HEK293 (cell line): ENCODE results near the gene MYL4.

Experiments used
- GLIS2 ChIP-seq: fragments of 450-650 bp; formaldehyde crosslinking; IDR thresholded peaks from 2 replicates; pipeline ENCODE4 v1.5.1; 2016; ENCODE audit warnings: missing biosample characterization, missing genetic modification characterization
- KLF16 ChIP-seq: fragments of 450-650 bp; formaldehyde crosslinking; IDR thresholded peaks from 2 replicates; pipeline ENCODE4 v1.5.1; 2017; ENCODE audit warnings: missing biosample characterization, missing genetic modification characterization
- MYNN ChIP-seq: fragments of 450-650 bp; formaldehyde crosslinking; IDR thresholded peaks from 2 replicates; pipeline ENCODE4 v1.5.1; 2016; ENCODE audit warnings: missing biosample characterization, missing genetic modification characterization, borderline replicate concordance
- OSR2 ChIP-seq: fragments of 450-650 bp; formaldehyde crosslinking; IDR thresholded peaks from 2 replicates; pipeline ENCODE4 v1.5.1; 2016; ENCODE audit warnings: missing biosample characterization, missing genetic modification characterization
- RBAK ChIP-seq: fragments of 450-650 bp; formaldehyde crosslinking; IDR thresholded peaks from 2 replicates; pipeline ENCODE4 v1.5.1; 2016; ENCODE audit warnings: missing biosample characterization, missing genetic modification characterization
- SCRT1 ChIP-seq: fragments of 450-650 bp; formaldehyde crosslinking; IDR thresholded peaks from 2 replicates; pipeline ENCODE4 v1.5.1; 2016; ENCODE audit warnings: missing biosample characterization, missing genetic modification characterization, borderline replicate concordance
- SP2 ChIP-seq: fragments of 450-650 bp; formaldehyde crosslinking; IDR thresholded peaks from 2 replicates; pipeline ENCODE4 v1.5.1; 2016; ENCODE audit warnings: missing biosample characterization, missing genetic modification characterization
- SP7 ChIP-seq: fragments of 450-650 bp; formaldehyde crosslinking; IDR thresholded peaks from 2 replicates; pipeline ENCODE4 v1.5.1; 2016; ENCODE audit warnings: missing biosample characterization, missing genetic modification characterization
- ZFP41 ChIP-seq: fragments of 450-650 bp; formaldehyde crosslinking; IDR thresholded peaks from 2 replicates; pipeline ENCODE4 v1.5.1; 2016; ENCODE audit warnings: missing biosample characterization, missing genetic modification characterization, borderline replicate concordance
- ZNF140 ChIP-seq: fragments of 450-650 bp; formaldehyde crosslinking; IDR thresholded peaks from 2 replicates; pipeline ENCODE4 v1.5.1; 2016; ENCODE audit warnings: missing biosample characterization, missing genetic modification characterization
- ZNF174 ChIP-seq: fragments of 450-650 bp; formaldehyde crosslinking; IDR thresholded peaks from 2 replicates; pipeline ENCODE4 v1.5.0; 2017; ENCODE audit warnings: missing biosample characterization, mild to moderate bottlenecking, missing genetic modification characterization
- ZNF19 ChIP-seq: fragments of 450-650 bp; formaldehyde crosslinking; IDR thresholded peaks from 2 replicates; pipeline ENCODE4; 2016; ENCODE audit warnings: missing biosample characterization, missing genetic modification characterization, low read depth
- ZNF24 ChIP-seq: fragments of 450-650 bp; formaldehyde crosslinking; IDR thresholded peaks from 2 replicates; pipeline ENCODE4 v1.5.1; 2016; ENCODE audit warnings: missing biosample characterization, missing genetic modification characterization
- ZNF311 ChIP-seq: fragments of 450-650 bp; formaldehyde crosslinking; IDR thresholded peaks from 2 replicates; pipeline ENCODE4 v1.5.1; 2017; ENCODE audit warnings: missing biosample characterization, missing genetic modification characterization, borderline replicate concordance
- ZNF324 ChIP-seq: fragments of 450-650 bp; formaldehyde crosslinking; IDR thresholded peaks from 2 replicates; pipeline ENCODE4 v1.5.1; 2016; ENCODE audit warnings: missing biosample characterization, missing genetic modification characterization
- ZNF335 ChIP-seq: fragments of 450-650 bp; formaldehyde crosslinking; conservative IDR thresholded peaks from 2 replicates; pipeline ENCODE4 v1.5.1; 2016; ENCODE audit warnings: missing biosample characterization, missing genetic modification characterization
- ZNF514 ChIP-seq: fragments of 450-650 bp; formaldehyde crosslinking; IDR thresholded peaks from 2 replicates; pipeline ENCODE4 v1.5.1; 2016; ENCODE audit warnings: missing biosample characterization, missing genetic modification characterization
- ZNF571 ChIP-seq: fragments of 450-650 bp; formaldehyde crosslinking; IDR thresholded peaks from 2 replicates; pipeline ENCODE4 v1.5.0; 2017; ENCODE audit warnings: missing biosample characterization, missing genetic modification characterization
- ZNF585B ChIP-seq: fragments of 450-650 bp; formaldehyde crosslinking; IDR thresholded peaks from 2 replicates; pipeline ENCODE4 v1.5.1; 2016; ENCODE audit warnings: missing biosample characterization, missing genetic modification characterization
- ZNF600 ChIP-seq: fragments of 450-650 bp; formaldehyde crosslinking; IDR thresholded peaks from 2 replicates; pipeline ENCODE4 v1.5.1; 2016; ENCODE audit warnings: missing biosample characterization, missing genetic modification characterization
- ZNF791 ChIP-seq: fragments of 450-650 bp; formaldehyde crosslinking; IDR thresholded peaks from 2 replicates; pipeline ENCODE4 v1.5.1; 2016; ENCODE audit warnings: missing biosample characterization, missing genetic modification characterization
- ZNF830 ChIP-seq: fragments of 450-650 bp; IDR thresholded peaks from 2 replicates; pipeline ENCODE4 v1.5.0; 2018; ENCODE audit warnings: missing biosample characterization, missing genetic modification characterization, low read depth, mild to moderate bottlenecking, moderate library complexity
- TF ChIP-seq, protein P1 (sequence below): fragments of 450-650 bp; formaldehyde crosslinking; IDR thresholded peaks from 2 replicates; pipeline ENCODE4 v1.5.1; 2017; ENCODE audit warnings: missing biosample characterization, missing genetic modification characterization
- TF ChIP-seq, protein P2 (sequence below): fragments of 450-650 bp; formaldehyde crosslinking; IDR thresholded peaks from 2 replicates; pipeline ENCODE4 v1.5.1; 2017; ENCODE audit warnings: missing biosample characterization, mild to moderate bottlenecking, missing genetic modification characterization, moderate library complexity
- TF ChIP-seq, protein P3 (sequence below): fragments of 450-650 bp; formaldehyde crosslinking; IDR thresholded peaks from 2 replicates; pipeline ENCODE4 v1.5.1; 2016; ENCODE audit warnings: missing biosample characterization, missing genetic modification characterization, borderline replicate concordance
- TF ChIP-seq, protein P4 (sequence below): fragments of 450-650 bp; formaldehyde crosslinking; IDR thresholded peaks from 2 replicates; pipeline ENCODE4 v1.5.1; 2016; ENCODE audit warnings: missing biosample characterization, missing genetic modification characterization
- TF ChIP-seq, protein P5 (sequence below): fragments of 450-650 bp; IDR thresholded peaks from 2 replicates; pipeline ENCODE4 v1.5.1; 2018; ENCODE audit warnings: missing biosample characterization, mild to moderate bottlenecking, missing genetic modification characterization
- TF ChIP-seq, protein P6 (sequence below): fragments of 450-650 bp; formaldehyde crosslinking; IDR thresholded peaks from 2 replicates; pipeline ENCODE4 v1.5.1; 2017; ENCODE audit warnings: missing biosample characterization, missing genetic modification characterization
- TF ChIP-seq, protein P7 (sequence below): fragments of 450-650 bp; formaldehyde crosslinking; IDR thresholded peaks from 2 replicates; pipeline ENCODE4; 2016; ENCODE audit warnings: missing biosample characterization, missing genetic modification characterization

Gene MYL4

DNA sequence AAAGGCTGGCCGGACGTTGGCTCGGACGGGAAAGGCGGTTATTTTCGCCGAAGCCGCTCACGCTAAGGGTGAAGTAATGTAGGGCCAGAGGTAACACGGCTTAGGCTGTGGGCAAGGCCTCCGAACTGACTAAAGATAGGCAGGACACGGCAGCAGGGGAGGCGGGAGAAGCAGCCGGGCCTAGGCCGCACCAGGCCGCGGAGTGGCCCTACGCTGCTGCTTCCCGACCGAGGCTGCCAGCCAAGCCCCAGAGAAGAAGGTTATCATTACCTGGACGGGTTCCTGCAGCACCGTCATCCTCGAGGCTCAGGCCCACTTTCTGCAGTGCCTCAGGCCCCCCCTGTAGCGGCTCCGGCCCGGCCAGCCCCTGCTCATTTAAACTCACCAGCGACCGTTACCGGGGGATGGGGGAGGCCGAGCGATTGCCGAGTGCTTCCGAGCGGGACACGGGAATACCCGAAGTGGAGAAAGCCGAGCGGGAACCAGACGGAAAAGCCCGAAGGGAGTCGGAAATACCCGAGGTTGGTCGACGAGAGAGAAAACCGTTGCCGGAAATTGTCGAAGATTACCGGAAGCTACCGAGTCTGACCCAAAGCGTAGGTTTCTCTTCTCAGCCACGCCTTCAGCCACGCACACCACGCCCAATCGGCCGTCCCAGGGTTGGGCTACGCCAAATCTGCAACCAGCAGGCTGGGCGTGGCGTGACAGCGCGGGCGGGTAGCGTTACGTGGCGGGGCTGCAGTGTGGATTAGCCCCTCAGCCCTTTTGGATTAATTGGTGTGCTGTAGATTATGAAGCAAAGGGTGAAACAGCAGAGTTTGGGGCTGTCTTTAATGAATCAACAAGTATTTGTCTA, 20.0 kb upstream of the MYL4 start, which contains the start of gene CDC27 (continued):
- TF ChIP-seq ZNF335 (tag by site-specific recombination) (peak; percentile 83), SP7 (tag by site-specific recombination) (peak; percentile 82), ZNF514 (tag by site-specific recombination) (no peak), RBAK (tag by site-specific recombination) (no peak), OSR2 (0 out of 2 replicates have a peak, but pooled peaks have one; percentile 8), SCRT1 (tag by site-specific recombination) (no peak), ZNF324 (tag by site-specific recombination) (peak; percentile 86), ZNF140 (no peak), SP2 (tag by site-specific recombination) (peak; percentile 70), GLIS2 (tag by site-specific recombination) (peak; percentile 90), ZNF19 (tag by site-specific recombination) (no peak), ZNF585B (tag by site-specific recombination) (no peak; the same call in 1 of the 2 replicates), ZFP41 (tag by site-specific recombination) (no peak), ZNF830 (tag by site-specific recombination) (no peak), ZNF174 (tag by site-specific recombination) (no peak), ZNF24 (tag by site-specific recombination) (peak; percentile 77), ZNF571 (no peak), ZNF311 (tag by site-specific recombination) (no peak), MYNN (0 out of 2 replicates have a peak, but pooled peaks have one; percentile 25), ZNF600 (tag by site-specific recombination) (peak; percentile 91), ZNF791 (tag by site-specific recombination) (no peak), KLF16 (peak; percentile 90)
- TF ChIP-seq, protein P1, sequence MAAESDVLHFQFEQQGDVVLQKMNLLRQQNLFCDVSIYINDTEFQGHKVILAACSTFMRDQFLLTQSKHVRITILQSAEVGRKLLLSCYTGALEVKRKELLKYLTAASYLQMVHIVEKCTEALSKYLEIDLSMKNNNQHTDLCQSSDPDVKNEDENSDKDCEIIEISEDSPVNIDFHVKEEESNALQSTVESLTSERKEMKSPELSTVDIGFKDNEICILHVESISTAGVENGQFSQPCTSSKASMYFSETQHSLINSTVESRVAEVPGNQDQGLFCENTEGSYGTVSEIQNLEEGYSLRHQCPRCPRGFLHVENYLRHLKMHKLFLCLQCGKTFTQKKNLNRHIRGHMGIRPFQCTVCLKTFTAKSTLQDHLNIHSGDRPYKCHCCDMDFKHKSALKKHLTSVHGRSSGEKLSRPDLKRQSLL (tag by site-specific recombination), result peak; percentile 46; the same call in 1 of the 2 replicates
- TF ChIP-seq, protein P2, sequence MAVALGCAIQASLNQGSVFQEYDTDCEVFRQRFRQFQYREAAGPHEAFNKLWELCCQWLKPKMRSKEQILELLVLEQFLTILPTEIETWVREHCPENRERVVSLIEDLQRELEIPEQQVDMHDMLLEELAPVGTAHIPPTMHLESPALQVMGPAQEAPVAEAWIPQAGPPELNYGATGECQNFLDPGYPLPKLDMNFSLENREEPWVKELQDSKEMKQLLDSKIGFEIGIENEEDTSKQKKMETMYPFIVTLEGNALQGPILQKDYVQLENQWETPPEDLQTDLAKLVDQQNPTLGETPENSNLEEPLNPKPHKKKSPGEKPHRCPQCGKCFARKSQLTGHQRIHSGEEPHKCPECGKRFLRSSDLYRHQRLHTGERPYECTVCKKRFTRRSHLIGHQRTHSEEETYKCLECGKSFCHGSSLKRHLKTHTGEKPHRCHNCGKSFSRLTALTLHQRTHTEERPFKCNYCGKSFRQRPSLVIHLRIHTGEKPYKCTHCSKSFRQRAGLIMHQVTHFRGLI (tag by site-specific recombination), result peak; percentile 98
- TF ChIP-seq, protein P3, sequence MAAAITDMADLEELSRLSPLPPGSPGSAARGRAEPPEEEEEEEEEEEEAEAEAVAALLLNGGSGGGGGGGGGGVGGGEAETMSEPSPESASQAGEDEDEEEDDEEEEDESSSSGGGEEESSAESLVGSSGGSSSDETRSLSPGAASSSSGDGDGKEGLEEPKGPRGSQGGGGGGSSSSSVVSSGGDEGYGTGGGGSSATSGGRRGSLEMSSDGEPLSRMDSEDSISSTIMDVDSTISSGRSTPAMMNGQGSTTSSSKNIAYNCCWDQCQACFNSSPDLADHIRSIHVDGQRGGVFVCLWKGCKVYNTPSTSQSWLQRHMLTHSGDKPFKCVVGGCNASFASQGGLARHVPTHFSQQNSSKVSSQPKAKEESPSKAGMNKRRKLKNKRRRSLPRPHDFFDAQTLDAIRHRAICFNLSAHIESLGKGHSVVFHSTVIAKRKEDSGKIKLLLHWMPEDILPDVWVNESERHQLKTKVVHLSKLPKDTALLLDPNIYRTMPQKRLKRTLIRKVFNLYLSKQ (tag by site-specific recombination), result 0 out of 2 replicates have a peak, but pooled peaks have one; percentile 29
- TF ChIP-seq, protein P4, sequence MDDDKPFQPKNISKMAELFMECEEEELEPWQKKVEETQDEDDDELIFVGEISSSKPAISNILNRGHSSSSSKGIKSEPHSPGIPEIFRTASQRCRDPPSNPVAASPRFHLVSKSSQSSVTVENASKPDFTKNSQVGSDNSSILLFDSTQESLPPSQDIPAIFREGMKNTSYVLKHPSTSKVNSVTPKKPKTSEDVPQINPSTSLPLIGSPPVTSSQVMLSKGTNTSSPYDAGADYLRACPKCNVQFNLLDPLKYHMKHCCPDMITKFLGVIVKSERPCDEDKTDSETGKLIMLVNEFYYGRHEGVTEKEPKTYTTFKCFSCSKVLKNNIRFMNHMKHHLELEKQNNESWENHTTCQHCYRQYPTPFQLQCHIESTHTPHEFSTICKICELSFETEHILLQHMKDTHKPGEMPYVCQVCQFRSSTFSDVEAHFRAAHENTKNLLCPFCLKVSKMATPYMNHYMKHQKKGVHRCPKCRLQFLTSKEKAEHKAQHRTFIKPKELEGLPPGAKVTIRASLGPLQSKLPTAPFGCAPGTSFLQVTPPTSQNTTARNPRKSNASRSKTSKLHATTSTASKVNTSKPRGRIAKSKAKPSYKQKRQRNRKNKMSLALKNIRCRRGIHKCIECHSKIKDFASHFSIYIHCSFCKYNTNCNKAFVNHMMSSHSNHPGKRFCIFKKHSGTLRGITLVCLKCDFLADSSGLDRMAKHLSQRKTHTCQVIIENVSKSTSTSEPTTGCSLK (tag by site-specific recombination), result no peak
- TF ChIP-seq, protein P5, sequence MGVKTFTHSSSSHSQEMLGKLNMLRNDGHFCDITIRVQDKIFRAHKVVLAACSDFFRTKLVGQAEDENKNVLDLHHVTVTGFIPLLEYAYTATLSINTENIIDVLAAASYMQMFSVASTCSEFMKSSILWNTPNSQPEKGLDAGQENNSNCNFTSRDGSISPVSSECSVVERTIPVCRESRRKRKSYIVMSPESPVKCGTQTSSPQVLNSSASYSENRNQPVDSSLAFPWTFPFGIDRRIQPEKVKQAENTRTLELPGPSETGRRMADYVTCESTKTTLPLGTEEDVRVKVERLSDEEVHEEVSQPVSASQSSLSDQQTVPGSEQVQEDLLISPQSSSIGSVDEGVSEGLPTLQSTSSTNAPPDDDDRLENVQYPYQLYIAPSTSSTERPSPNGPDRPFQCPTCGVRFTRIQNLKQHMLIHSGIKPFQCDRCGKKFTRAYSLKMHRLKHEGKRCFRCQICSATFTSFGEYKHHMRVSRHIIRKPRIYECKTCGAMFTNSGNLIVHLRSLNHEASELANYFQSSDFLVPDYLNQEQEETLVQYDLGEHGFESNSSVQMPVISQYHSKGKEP (tag by site-specific recombination), result no peak
- TF ChIP-seq, protein P6, sequence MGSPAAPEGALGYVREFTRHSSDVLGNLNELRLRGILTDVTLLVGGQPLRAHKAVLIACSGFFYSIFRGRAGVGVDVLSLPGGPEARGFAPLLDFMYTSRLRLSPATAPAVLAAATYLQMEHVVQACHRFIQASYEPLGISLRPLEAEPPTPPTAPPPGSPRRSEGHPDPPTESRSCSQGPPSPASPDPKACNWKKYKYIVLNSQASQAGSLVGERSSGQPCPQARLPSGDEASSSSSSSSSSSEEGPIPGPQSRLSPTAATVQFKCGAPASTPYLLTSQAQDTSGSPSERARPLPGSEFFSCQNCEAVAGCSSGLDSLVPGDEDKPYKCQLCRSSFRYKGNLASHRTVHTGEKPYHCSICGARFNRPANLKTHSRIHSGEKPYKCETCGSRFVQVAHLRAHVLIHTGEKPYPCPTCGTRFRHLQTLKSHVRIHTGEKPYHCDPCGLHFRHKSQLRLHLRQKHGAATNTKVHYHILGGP (tag by site-specific recombination), result no peak
- TF ChIP-seq, protein P7, sequence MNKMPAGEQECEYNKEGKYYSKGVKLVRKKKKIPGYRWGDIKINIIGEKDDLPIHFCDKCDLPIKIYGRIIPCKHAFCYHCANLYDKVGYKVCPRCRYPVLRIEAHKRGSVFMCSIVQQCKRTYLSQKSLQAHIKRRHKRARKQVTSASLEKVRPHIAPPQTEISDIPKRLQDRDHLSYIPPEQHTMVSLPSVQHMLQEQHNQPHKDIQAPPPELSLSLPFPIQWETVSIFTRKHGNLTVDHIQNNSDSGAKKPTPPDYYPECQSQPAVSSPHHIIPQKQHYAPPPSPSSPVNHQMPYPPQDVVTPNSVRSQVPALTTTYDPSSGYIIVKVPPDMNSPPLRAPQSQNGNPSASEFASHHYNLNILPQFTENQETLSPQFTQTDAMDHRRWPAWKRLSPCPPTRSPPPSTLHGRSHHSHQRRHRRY (tag by site-specific recombination), result no peak
